Measurements from ENCODE around the gene PDCD4. TPM values are rescaled to one million over a fixed set of nuclear protein-coding genes. Genes with fewer than 3 reads are reported as not detected.

The PDCD4 gene
- total RNA-seq, 4 donors from 2014 or later = 6.4 to 15.6 (median 9.8) TPM

GRCh38 chr10:110903280-110904278, 31.9 kb downstream of the PDCD4 start:
- H3K27me3 ChIP-seq = no peaks in the 10 kb centered on the region
- H3K4me3 ChIP-seq = no peak overlapping the region
- no peak overlapping the region for H3K27ac ChIP-seq
- TF ChIP-seq POLR2A (IDR thresholded peaks at IDR 0.05) = no peak
- no peak for TF ChIP-seq CTCF (IDR thresholded peaks at IDR 0.05 in 4 of 5, conservative IDR thresholded peaks at IDR 0.05 in 1 of 5)
- no peak for DNase-seq
- peaks cover 0 to 20% of the 10 kb centered on the region in 2 donors for H3K36me3 ChIP-seq
- H3K9me3 ChIP-seq = no peaks in the 10 kb centered on the region
- in situ Hi-C loops (cut with MboI; ENCODE audit: low sequenced_read_pairs in 4 of 4) (loop anchor here in 2 of 4 donors (5.0 to 25.0 kb wide), 2 partner anchors 101 to 591 kb away; partner anchors contain the start of gene SMNDC1 (in 1 of the 2)), intact Hi-C loops (cut with DNase I; ENCODE audit: low total_unique reads) (no loop called here)
- no peaks in the 10 kb centered on the region for H3K4me1 ChIP-seq
- no peak for ATAC-seq

- Histone ChIP-seq H3K27ac (no peak overlapping the region), H3K4me1 (no peaks in the 10 kb centered on the region), H3K27me3 (no peaks in the 10 kb centered on the region), H3K9me3 (no peaks in the 10 kb centered on the region), H3K36me3 (peaks cover 0 to 4% of the 10 kb centered on the region in 2 donors), H3K4me3 (no peak overlapping the region)
- TF ChIP-seq CTCF (IDR thresholded peaks at IDR 0.05 in 4 of 5, conservative IDR thresholded peaks at IDR 0.05 in 1 of 5) = no peak
- intact Hi-C loops (cut with DNase I; ENCODE audit: low total_unique reads) = no loop called here
- ATAC-seq (no peak), DNase-seq (no peak)
- in situ Hi-C loops (cut with MboI; ENCODE audit: low sequenced_read_pairs in 4 of 4) = loop anchor here in 1 of 4 donors (25.0 kb wide), 1 partner anchor 598 kb away; the partner anchor contains the start of gene SMNDC1
These were observed 38.4 kb downstream of the PDCD4 start for GRCh38 chr10:110910138-110910537.

GRCh38 chr10:110912374-110912773, 40.6 kb downstream of the PDCD4 start:
- H3K9me3 ChIP-seq = no peaks in the 10 kb centered on the region
- peaks cover 3 to 9% of the 10 kb centered on the region in 2 donors for H3K4me1 ChIP-seq
- DNase-seq (no peak), ATAC-seq (no peak)
- peaks cover 0 to 4% of the 10 kb centered on the region in 2 donors for H3K36me3 ChIP-seq
- H3K27ac ChIP-seq = no peak overlapping the region
- in situ Hi-C loops (cut with MboI; ENCODE audit: low sequenced_read_pairs in 4 of 4) = loop anchor here in 1 of 4 donors (25.0 kb wide), 1 partner anchor 600 kb away; the partner anchor contains the start of gene SMNDC1
- H3K27me3 ChIP-seq = no peaks in the 10 kb centered on the region
- no peak for TF ChIP-seq CTCF (IDR thresholded peaks at IDR 0.05 in 4 of 5, conservative IDR thresholded peaks at IDR 0.05 in 1 of 5)
- H3K4me3 ChIP-seq = no peak overlapping the region
- intact Hi-C loops (cut with DNase I; ENCODE audit: low total_unique reads) = no loop called here

- H3K36me3 ChIP-seq = peaks cover 0 to 4% of the 10 kb centered on the region in 2 donors
- peaks cover 11 to 17% of the 10 kb centered on the region in 2 donors for H3K4me1 ChIP-seq
- no peak overlapping the region for H3K4me3 ChIP-seq
- H3K27ac ChIP-seq = no peak overlapping the region
- TF ChIP-seq POLR2A (IDR thresholded peaks at IDR 0.05) = no peak
- no peak for TF ChIP-seq CTCF (IDR thresholded peaks at IDR 0.05 in 4 of 5, conservative IDR thresholded peaks at IDR 0.05 in 1 of 5)
- in situ Hi-C loops (cut with MboI; ENCODE audit: low sequenced_read_pairs in 4 of 4) = loop anchor here in 1 of 4 donors (25.0 kb wide), 1 partner anchor 602 kb away; the partner anchor contains the start of gene SMNDC1
- H3K9me3 ChIP-seq = no peaks in the 10 kb centered on the region
- intact Hi-C loops (cut with DNase I; ENCODE audit: low total_unique reads) = no loop called here
- no peaks in the 10 kb centered on the region for H3K27me3 ChIP-seq
- DNase-seq (no peak), ATAC-seq (no peak)
These were observed 42.7 kb downstream of the PDCD4 start for GRCh38 chr10:110914431-110914830.

All from gastrocnemius medialis (tissue), 4 donors.